ENCODE measurements around the gene DYRK3. TPM values are rescaled to one million over a fixed set of nuclear protein-coding genes. Genes with fewer than 3 reads are reported as not detected.
A peak's percentile ranks its signal among the peaks of the same experiment; 100 is the strongest.

Gene DYRK3
- total RNA-seq, 1 experiment from 2014 or later = 45.4 TPM

GRCh38 chr1:206687915-206688442, 52.6 kb downstream of the DYRK3 start:
- CTCF ChIA-PET = interaction anchor here (0.6 to 9.5 kb wide), 13 partner anchors 9 to 367 kb away, joined by 3 to 90 read pairs (median 5); partner anchors contain the start of gene DYRK3
- Mint-ChIP-seq H3K9me3 (ENCODE audit: unreplicated experiment) (no peaks in the 10 kb centered on the region), H3K27ac (ENCODE audit: low read depth, unreplicated experiment) (peak overlapping the region; percentile 7), H3K27me3 (ENCODE audit: insufficient read depth, unreplicated experiment) (no peaks in the 10 kb centered on the region), H3K4me1 (ENCODE audit: insufficient read depth, unreplicated experiment) (peaks cover 70% of the 10 kb centered on the region), H3K36me3 (ENCODE audit: insufficient read depth, unreplicated experiment) (peaks cover 12% of the 10 kb centered on the region), H3K4me3 (ENCODE audit: unreplicated experiment) (peak overlapping the region; percentile 1)
- TF ChIP-seq, protein P1, sequence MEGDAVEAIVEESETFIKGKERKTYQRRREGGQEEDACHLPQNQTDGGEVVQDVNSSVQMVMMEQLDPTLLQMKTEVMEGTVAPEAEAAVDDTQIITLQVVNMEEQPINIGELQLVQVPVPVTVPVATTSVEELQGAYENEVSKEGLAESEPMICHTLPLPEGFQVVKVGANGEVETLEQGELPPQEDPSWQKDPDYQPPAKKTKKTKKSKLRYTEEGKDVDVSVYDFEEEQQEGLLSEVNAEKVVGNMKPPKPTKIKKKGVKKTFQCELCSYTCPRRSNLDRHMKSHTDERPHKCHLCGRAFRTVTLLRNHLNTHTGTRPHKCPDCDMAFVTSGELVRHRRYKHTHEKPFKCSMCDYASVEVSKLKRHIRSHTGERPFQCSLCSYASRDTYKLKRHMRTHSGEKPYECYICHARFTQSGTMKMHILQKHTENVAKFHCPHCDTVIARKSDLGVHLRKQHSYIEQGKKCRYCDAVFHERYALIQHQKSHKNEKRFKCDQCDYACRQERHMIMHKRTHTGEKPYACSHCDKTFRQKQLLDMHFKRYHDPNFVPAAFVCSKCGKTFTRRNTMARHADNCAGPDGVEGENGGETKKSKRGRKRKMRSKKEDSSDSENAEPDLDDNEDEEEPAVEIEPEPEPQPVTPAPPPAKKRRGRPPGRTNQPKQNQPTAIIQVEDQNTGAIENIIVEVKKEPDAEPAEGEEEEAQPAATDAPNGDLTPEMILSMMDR (IDR thresholded peaks at IDR 0.05; ENCODE audit: unreplicated experiment) = no peak
- BruUV-seq (replicated peaks) = no TSS peak
- POLR2A ChIA-PET = interaction anchor here (0.8 to 12.6 kb wide), 8 partner anchors 9 to 344 kb away, joined by 3 to 229 read pairs (median 16); partner anchors contain the start of genes C1orf116 and EIF2D
- intact Hi-C loops (cut with micrococcal nuclease) = loop anchor here (2.0 kb wide), 1 partner anchor 39 kb away; no protein-coding TSS in a partner anchor
- DNase-seq (ENCODE audit: unreplicated experiment) = peak; percentile 67

GRCh38 chr1:206690516-206690915, 55.2 kb downstream of the DYRK3 start:
- CTCF ChIA-PET = interaction anchor here (0.6 to 9.5 kb wide), 16 partner anchors 11 to 316 kb away, joined by 3 to 90 read pairs (median 12); partner anchors contain the start of gene DYRK3
- peak overlapping the region; percentile 8 for H3K27ac Mint-ChIP-seq (ENCODE audit: low read depth, unreplicated experiment)
- H3K4me3 Mint-ChIP-seq (ENCODE audit: unreplicated experiment) = no peak overlapping the region
- POLR2A ChIA-PET = interaction anchor here (0.5 to 12.6 kb wide), 5 partner anchors 15 to 78 kb away, joined by 3 to 229 read pairs (median 8); partner anchors contain the start of gene DYRK3
- H3K36me3 Mint-ChIP-seq (ENCODE audit: insufficient read depth, unreplicated experiment) = peaks cover 12% of the 10 kb centered on the region
- no peaks in the 10 kb centered on the region for H3K27me3 Mint-ChIP-seq (ENCODE audit: insufficient read depth, unreplicated experiment)
- no TSS peak for BruUV-seq (replicated peaks)
- H3K9me3 Mint-ChIP-seq (ENCODE audit: unreplicated experiment) = no peaks in the 10 kb centered on the region
- TF ChIP-seq, protein P1 (IDR thresholded peaks at IDR 0.05; ENCODE audit: unreplicated experiment) = no peak
- peaks cover 70% of the 10 kb centered on the region for H3K4me1 Mint-ChIP-seq (ENCODE audit: insufficient read depth, unreplicated experiment)
- no peak for DNase-seq (ENCODE audit: unreplicated experiment)
- intact Hi-C loops (cut with micrococcal nuclease) = no loop called here

GRCh38 chr1:206691604-206692003, 56.3 kb downstream of the DYRK3 start:
- TF ChIP-seq, protein P1 (IDR thresholded peaks at IDR 0.05; ENCODE audit: unreplicated experiment) = no peak
- peaks cover 5% of the 10 kb centered on the region for H3K36me3 Mint-ChIP-seq (ENCODE audit: insufficient read depth, unreplicated experiment)
- no peak for DNase-seq (ENCODE audit: unreplicated experiment)
- CTCF ChIA-PET = interaction anchor here (0.6 to 9.5 kb wide), 14 partner anchors 11 to 449 kb away, joined by 3 to 90 read pairs (median 7); partner anchors contain the start of genes DYRK3 and YOD1
- intact Hi-C loops (cut with micrococcal nuclease) = no loop called here
- H3K9me3 Mint-ChIP-seq (ENCODE audit: unreplicated experiment) = no peaks in the 10 kb centered on the region
- H3K4me1 Mint-ChIP-seq (ENCODE audit: insufficient read depth, unreplicated experiment) = peaks cover 64% of the 10 kb centered on the region
- POLR2A ChIA-PET = interaction anchor here (12.6 kb wide), 1 partner anchor 14 kb away, joined by 229 read pairs; no protein-coding TSS in a partner anchor
- peak overlapping the region; percentile 13 for H3K27ac Mint-ChIP-seq (ENCODE audit: low read depth, unreplicated experiment)
- BruUV-seq (replicated peaks) = no TSS peak
- no peak overlapping the region for H3K4me3 Mint-ChIP-seq (ENCODE audit: unreplicated experiment)
- no peaks in the 10 kb centered on the region for H3K27me3 Mint-ChIP-seq (ENCODE audit: insufficient read depth, unreplicated experiment)

- Mint-ChIP-seq H3K36me3 (ENCODE audit: insufficient read depth, unreplicated experiment) (peaks cover 5% of the 10 kb centered on the region), H3K9me3 (ENCODE audit: unreplicated experiment) (no peaks in the 10 kb centered on the region), H3K4me3 (ENCODE audit: unreplicated experiment) (no peak overlapping the region), H3K4me1 (ENCODE audit: insufficient read depth, unreplicated experiment) (peaks cover 56% of the 10 kb centered on the region), H3K27ac (ENCODE audit: low read depth, unreplicated experiment) (no peak overlapping the region), H3K27me3 (ENCODE audit: insufficient read depth, unreplicated experiment) (no peaks in the 10 kb centered on the region)
- ChIA-PET CTCF (interaction anchor here (0.9 to 9.5 kb wide), 6 partner anchors 13 to 219 kb away, joined by 3 to 90 read pairs (median 10); partner anchors contain the start of gene EIF2D), POLR2A (interaction anchor here (0.6 to 12.6 kb wide), 2 partner anchors 13 to 628 kb away, joined by 3 to 229 read pairs; partner anchors contain the start of gene CD55)
- TF ChIP-seq, protein P1 (IDR thresholded peaks at IDR 0.05; ENCODE audit: unreplicated experiment) = no peak
- no TSS peak for BruUV-seq (replicated peaks)
- DNase-seq (ENCODE audit: unreplicated experiment) = no peak
- intact Hi-C loops (cut with micrococcal nuclease) = no loop called here
Measured at GRCh38 chr1:206693029-206693428, 57.7 kb downstream of the DYRK3 start.

Measured in MCF 10A (cell line).